K562 (cell line): ENCODE results near the gene WDR90. TPM values are rescaled to one million over a fixed set of nuclear protein-coding genes. Genes with fewer than 3 reads are reported as not detected.
A peak's percentile ranks its signal among the peaks of the same experiment; 100 is the strongest.

Source experiments
- ATAC-seq: fragments of 200-7000 bp; cut with Tn5 transposase; 3 replicates; pipeline ENCODE4 v1.9.1; 2020; ENCODE audit warnings: moderate library complexity
- BruUV-seq: library from RNA; stranded (reverse); fragments of 400-500 nt; replicated peaks from 2 replicates; lab custom pipeline; 2021; lab: Mats Ljungman, UMichigan
- CTCF ChIA-PET: fragments of 300-600 bp; formaldehyde crosslinking; extraction: SDS; loops from one replicate; lab custom pipeline; 2021; ENCODE audit warnings: low intra/inter-chr PET ratio; lab: Yijun Ruan, JAX
- POLR2A ChIA-PET: fragments of 300-600, 350-650 bp; sonication (Branson Sonifier 250); formaldehyde crosslinking; extraction: SDS; loops from one replicate; lab custom pipeline; 2021; ENCODE audit warnings: antibody characterized with exemption, inconsistent platforms; lab: Yijun Ruan, JAX
- DNase-seq, 4 experiments: peaks; one replicate each; pipeline versions ENCODE4 v3.0.0 to v3.0.0-alpha.2; 2011 to 2018; ENCODE audit warnings: low spot score in 3 of 4, mixed read lengths in 3 of 4; ENCODE audit errors: extremely low read depth in 1 of 4
- FAIRE-seq: peaks from 2 replicates; lab custom pipeline; 2011; peaks lifted over from hg19 to GRCh38; lab: Jason Lieb, UNC
- H2AFZ ChIP-seq: 2 replicates; pipeline ENCODE4 v1.6.0; 2011; ENCODE audit warnings: low read depth, low read length, control low read depth, inconsistent platforms
- H3K27ac ChIP-seq: fragments of 200-600 bp; 3 replicates; pipeline ENCODE4 v1.8.0; 2011; ENCODE audit warnings: low read depth, mild to moderate bottlenecking, control low read depth, inconsistent platforms, low read length, moderate library complexity, mixed read lengths; ENCODE audit errors: extremely low read depth
- H3K27me3 ChIP-seq, 2 experiments: fragments of 300-600 bp in 1 of 2; 2 replicates in 1 of 2; 3 replicates in 1 of 2; pipeline versions ENCODE4 v1.6.0 to v1.8.0; 2011; ENCODE audit warnings: inconsistent platforms in 2 of 2, low read length in 2 of 2, mild to moderate bottlenecking in 1 of 2, mixed read lengths in 1 of 2, moderate library complexity in 1 of 2; ENCODE audit not compliant: control insufficient read depth in 2 of 2, insufficient read depth in 2 of 2
- H3K36me3 ChIP-seq: fragments of 300-600 bp; 3 replicates; pipeline ENCODE4 v1.8.0; 2011; ENCODE audit warnings: mild to moderate bottlenecking, low read length, inconsistent platforms; ENCODE audit not compliant: control insufficient read depth, insufficient read depth
- H3K4me1 ChIP-seq, 2 experiments: fragments of 200-600 bp in 1 of 2; replicated peaks in 1 of 2; 2 replicates in 1 of 2; 3 replicates in 1 of 2; pipeline versions ENCODE4 v1.5.1 to v1.8.0; 2011; ENCODE audit warnings: inconsistent platforms in 2 of 2, low read length in 2 of 2, mild to moderate bottlenecking in 1 of 2, mixed read lengths in 1 of 2, moderate library complexity in 1 of 2; ENCODE audit not compliant: control insufficient read depth in 2 of 2, insufficient read depth in 2 of 2
- H3K4me2 ChIP-seq: 2 replicates; pipeline ENCODE4 v1.6.1; 2011; ENCODE audit warnings: low read length, control low read depth, inconsistent platforms, mixed read lengths; ENCODE audit not compliant: insufficient read depth
- H3K4me3 ChIP-seq: fragments of 200-600 bp; sonication (generic), shearing (Covaris generic); 2 replicates; pipeline ENCODE4 v1.5.1; 2016; ENCODE audit warnings: control low read depth, inconsistent platforms
- H3K79me2 ChIP-seq: fragments of 200-600 bp; 3 replicates; pipeline ENCODE4 v1.8.0; 2011; ENCODE audit warnings: low read length, inconsistent platforms; ENCODE audit not compliant: control insufficient read depth, insufficient read depth
- H3K9ac ChIP-seq, 2 experiments: 2 replicates each; pipeline versions ENCODE4 v1.6.0 to v1.6.1; 2011; ENCODE audit warnings: low read depth in 2 of 2, low read length in 2 of 2, control low read depth in 1 of 2, inconsistent platforms in 1 of 2, mild to moderate bottlenecking in 1 of 2, mixed read lengths in 1 of 2; ENCODE audit not compliant: insufficient read depth in 1 of 2
- H3K9me1 ChIP-seq: one replicate; pipeline ENCODE4 v1.6.0; 2011; ENCODE audit warnings: inconsistent platforms, mild to moderate bottlenecking, low read length, moderate library complexity; ENCODE audit not compliant: control insufficient read depth, insufficient read depth
- H3K9me3 ChIP-seq: replicated peaks from 2 replicates; pipeline ENCODE4 v1.5.1; 2011; ENCODE audit warnings: low read depth, low read length, inconsistent platforms; ENCODE audit not compliant: control insufficient read depth, insufficient read depth
- H4K20me1 ChIP-seq: replicated peaks from 2 replicates; pipeline ENCODE4 v1.6.1; 2011; ENCODE audit warnings: low read length, inconsistent platforms, mixed read lengths; ENCODE audit not compliant: control insufficient read depth, insufficient read depth
- ZKSCAN1 ChIP-seq: fragments of 150-350 bp; IDR thresholded peaks from 2 replicates; pipeline ENCODE4 v1.6.1; 2016; ENCODE audit warnings: low read depth, low read length
- ZNF280A ChIP-seq: fragments of 450-650 bp; IDR thresholded peaks from 2 replicates; pipeline ENCODE4 v1.6.1; 2018; ENCODE audit warnings: mild to moderate bottlenecking, low read depth; ENCODE audit not compliant: partially characterized antibody
- WGBS: fragments of 100-300 bp; shearing (Covaris generic); methylation state at CpG from one replicate; pipeline ENCODE4 v1.1.6; 2016; ENCODE audit warnings: low coverage, mixed read lengths; ENCODE audit not compliant: insufficient coverage; ENCODE audit errors: missing lambda C conversion rate; 5-methylcytosine and 5-hydroxymethylcytosine counted together
- in situ Hi-C: fragments of 300-500 bp; cut with MboI; formaldehyde crosslinking; loops from 4 replicates; pipeline ENCODE4 v1.15.0; 2018; ENCODE audit warnings: inconsistent platforms, mixed read lengths
- intact Hi-C: fragments of 100-400 bp; cut with micrococcal nuclease; formaldehyde crosslinking; loops from 2 replicates; pipeline ENCODE4 v1.14.2; 2022
- polyA plus RNA-seq, 8 experiments: library from polyadenylated mRNA; depleted of rRNA in 4 of 8; stranded (reverse) in 5 of 8; unstranded in 3 of 8; fragments of >200 nt; fragmentation: Nextera tagmentation in 2 of 8; fragmentation: Illumina TruSeq in 1 of 8; extraction: Ambion mirVana in 2 of 8; extraction: Trizol in 1 of 8; gene quantifications; 2 replicates each; pipeline versions ENCODE4 v1.2.1 to v1.2.3, GENCODE V29; 2011 to 2014; ENCODE audit warnings: inconsistent platforms in 1 of 8, missing spikeins in 1 of 8
- total RNA-seq, 7 experiments: library from RNA; depleted of rRNA in 6 of 7; stranded (reverse); fragments of >200 nt in 6 of 7; fragmentation: Illumina TruSeq in 2 of 7; extraction: Trizol in 2 of 7; gene quantifications; 2 replicates each; pipeline versions ENCODE4 v1.2.1 to v1.2.3, GENCODE V29; 2011 to 2021; ENCODE audit warnings: low replicate concordance in 1 of 7

Gene WDR90
- total and polyA plus RNA-seq, 9 of the 15 experiments (the other 6 are each of a cell fraction or from before 2014, with no cell fraction given) = 0.44 to 12.6 (median 3.3) TPM

GRCh38 chr16:625977-626765 is 23.0 kb upstream of the WDR90 start:
- no peak for DNase-seq
- Histone ChIP-seq H3K9me3 (no peaks in the 10 kb centered on the region), H3K27me3 (no peaks in the 10 kb centered on the region), H2AFZ (no peak overlapping the region), H3K27ac (peak overlapping the region; percentile 58; the same call in 2 of the 3 replicates), H3K36me3 (peaks cover 23% of the 10 kb centered on the region; the same call in 2 of the 3 replicates), H3K9ac (peak overlapping the region in 1 of 2 experiments; percentile 14; a peak in 2 of 4 replicates), H3K4me1 (peaks cover 40 to 95% of the 10 kb centered on the region in 2 experiments), H3K9me1 (no peaks in the 10 kb centered on the region), H4K20me1 (no peaks in the 10 kb centered on the region), H3K79me2 (peaks cover 17% of the 10 kb centered on the region; the same call in 2 of the 3 replicates), H3K4me2 (no peak overlapping the region), H3K4me3 (no peak overlapping the region)
- no peak for FAIRE-seq
- TF ChIP-seq ZNF280A = no peak
- TF ChIP-seq ZKSCAN1 = 0 out of 2 replicates have a peak, but pooled peaks have one; percentile 38
- WGBS = 92% methylated on average over 22 of the region's 35 CpGs
- intact Hi-C loops (no loop called here), in situ Hi-C loops (no loop called here)
- ATAC-seq = no peak
- BruUV-seq = no TSS peak
- ChIA-PET CTCF (no interaction called here), POLR2A (no interaction called here)
